ENCODE measurements around the gene WNK1. TPM values are rescaled to one million over a fixed set of nuclear protein-coding genes. Genes with fewer than 3 reads are reported as not detected.

The WNK1 gene
- total and polyA plus RNA-seq, 2 of the 8 experiments (the other 6 are each of a cell fraction or from before 2014, with no cell fraction given), result 88.2 to 157 TPM

GRCh38 chr12:848882-849527 is 96.6 kb downstream of the WNK1 start:
- peaks cover 0 to 24% of the 10 kb centered on the region in 2 experiments; a peak in 2 of 4 replicates for H3K79me2 ChIP-seq (ENCODE audit: control insufficient read depth in 1 of 2, insufficient read depth in 2 of 2, low read length in 2 of 2)
- FAIRE-seq, result no peak

More at GRCh38 chr12:848882-849527, 96.6 kb downstream of the WNK1 start:
- Histone ChIP-seq H3K9ac (replicated peaks in 1 of 4; ENCODE audit: extremely low read depth in 1 of 4, low read depth in 3 of 4, low read length in 3 of 4) (no peak overlapping the region), H2AK5ac (ENCODE audit: low read depth, low read length) (no peak overlapping the region), H4K8ac (ENCODE audit: extremely low read depth, insufficient read depth, low read length) (no peak overlapping the region), H3K4ac (replicated peaks; ENCODE audit: insufficient read length, low read depth, low read length) (no peak overlapping the region), H2BK5ac (ENCODE audit: low read depth, low read length) (no peak overlapping the region), H3K27me3 (replicated peaks in 1 of 4; ENCODE audit: control insufficient read depth in 3 of 4, extremely low read depth in 1 of 4, insufficient read depth in 3 of 4, low read length in 3 of 4) (peaks cover 0 to 1% (median 0%) of the 10 kb centered on the region in 4 experiments; a peak in 1 of 7 replicates), H2BK120ac (replicated peaks; ENCODE audit: low read depth, low read length) (no peak overlapping the region), H3K4me2 (ENCODE audit: insufficient read depth in 1 of 2, low read depth in 2 of 2, low read length in 2 of 2) (no peak overlapping the region), H2BK12ac (ENCODE audit: low read depth, low read length) (no peak overlapping the region), H3K18ac (ENCODE audit: extremely low read depth, low read length) (no peak overlapping the region), H4K91ac (replicated peaks; ENCODE audit: insufficient read length, low read length) (no peak overlapping the region), H4K5ac (ENCODE audit: insufficient read length, low read depth, low read length) (no peak overlapping the region), H3K4me1 (replicated peaks in 1 of 4; ENCODE audit: control insufficient read depth in 3 of 4, insufficient read depth in 4 of 4, low read length in 3 of 4) (no peaks in the 10 kb centered on the region), H3K36me3 (ENCODE audit: control insufficient read depth in 2 of 4, insufficient read depth in 4 of 4, low read length in 3 of 4) (no peaks in the 10 kb centered on the region), H3K23me2 (ENCODE audit: low read depth, low read length) (no peaks in the 10 kb centered on the region), H3K27ac (ENCODE audit: low read depth, low read length) (no peak overlapping the region), H2AFZ (ENCODE audit: low read length) (no peak overlapping the region), H3K14ac (ENCODE audit: insufficient read length) (no peak overlapping the region), H3K4me3 (ENCODE audit: extremely low read depth in 1 of 4, insufficient read depth in 2 of 4, low read depth in 3 of 4, low read length in 4 of 4) (no peak overlapping the region), H3K9me3 (ENCODE audit: insufficient read depth in 2 of 2, low read depth in 1 of 2, low read length in 1 of 2) (no peaks in the 10 kb centered on the region), H3K56ac (replicated peaks; ENCODE audit: insufficient read length, low read depth, low read length) (no peak overlapping the region), H2BK15ac (ENCODE audit: low read length) (no peak overlapping the region), H2BK20ac (ENCODE audit: low read length) (no peak overlapping the region), H3K79me1 (ENCODE audit: low read depth, low read length) (no peaks in the 10 kb centered on the region), H3K23ac (ENCODE audit: insufficient read length) (no peak overlapping the region), H4K20me1 (replicated peaks in 1 of 2; ENCODE audit: control insufficient read depth in 1 of 2, insufficient read depth in 2 of 2, low read length in 2 of 2) (no peaks in the 10 kb centered on the region)
- DNase-seq (ENCODE audit: low read depth in 1 of 2, low spot score in 2 of 2), result no peak
- TF ChIP-seq CBX8 (IDR thresholded peaks at IDR 0.05; ENCODE audit: borderline replicate concordance, low read depth, low read length) (no peak), BCL11A (IDR thresholded peaks at IDR 0.05; ENCODE audit: low read depth in 2 of 2, low read length in 2 of 2) (no peak), TCF12 (IDR thresholded peaks at IDR 0.05; ENCODE audit: low read depth, low read length) (no peak), RBBP5 (IDR thresholded peaks at IDR 0.05; ENCODE audit: borderline replicate concordance, low read depth, low read length) (no peak), YY1 (IDR thresholded peaks at IDR 0.05; ENCODE audit: low read depth, low read length) (no peak), SIN3A (conservative IDR thresholded peaks at IDR 0.05 in 1 of 2, IDR thresholded peaks at IDR 0.05 in 1 of 2; ENCODE audit: low read depth in 1 of 2, low read length in 2 of 2) (no peak), TBP (IDR thresholded peaks at IDR 0.05; ENCODE audit: low read depth, low read length) (no peak), HDAC6 (IDR thresholded peaks at IDR 0.05; ENCODE audit: low read depth, low read length) (no peak), SRF (IDR thresholded peaks at IDR 0.05; ENCODE audit: low read depth, low read length) (no peak), EZH2 (IDR thresholded peaks at IDR 0.05; ENCODE audit: low read depth, low read length, severe bottlenecking) (no peak), JUN (IDR thresholded peaks at IDR 0.05; ENCODE audit: low read depth, low read length) (no peak), SIRT6 (IDR thresholded peaks at IDR 0.05; ENCODE audit: low read length) (no peak), KDM5A (IDR thresholded peaks at IDR 0.05; ENCODE audit: low read length) (no peak), CTBP2 (IDR thresholded peaks at IDR 0.05; ENCODE audit: borderline replicate concordance, insufficient read depth, insufficient read length, low read length) (no peak)
- ChIA-PET POLR2A (ENCODE audit: partially characterized antibody) (no interaction called here), CTCF (ENCODE audit: partially characterized antibody) (no interaction called here)
- 85% methylated on average over 2 of the region's 2 CpGs; no CpG with 5 or more reads in 1 of the 2 experiments for WGBS, 2 experiments (ENCODE audit: extremely low coverage in 1 of 2, insufficient coverage in 1 of 2, insufficient read length in 1 of 2, insufficient replicate concordance in 2 of 2, low coverage in 1 of 2, low lambda C conversion rate in 2 of 2, missing lambda C conversion rate in 1 of 2)

Measured in H1 (cell line).